Psoas muscle (tissue), 8 donors: ENCODE measurements around the gene DNASE1L3. TPM values are rescaled to one million over a fixed set of nuclear protein-coding genes. Genes with fewer than 3 reads are reported as not detected.

Source experiments
- ATAC-seq, 4 donors: fragments of 200-7000 bp; cut with Tn5 transposase; one replicate each; pipeline ENCODE4 v1.9.1; 2020; ENCODE audit warnings: moderate library complexity in 3 of 4, mild to moderate bottlenecking in 2 of 4
- DNase-seq, 2 donors: peaks; one replicate each; pipeline ENCODE4 v3.0.0-alpha.2; 2020
- H3K27ac ChIP-seq: fragments of 200-600 bp; one replicate; pipeline ENCODE4 v1.8.0; 2022
- H3K27me3 ChIP-seq, 3 donors: fragments of 200-600 bp in 1 of 3; one replicate each; pipeline versions ENCODE4 v1.6.1 to v1.8.0; 2013 to 2022; ENCODE audit warnings: low read length in 2 of 3, mild to moderate bottlenecking in 2 of 3, moderate library complexity in 1 of 3; ENCODE audit not compliant: insufficient read depth in 3 of 3
- H3K36me3 ChIP-seq, 2 donors: fragments of 200-600 bp in 1 of 2; one replicate each; pipeline versions ENCODE4 v1.6.1 to v1.8.0; 2013 to 2022; ENCODE audit warnings: low read depth in 1 of 2, mild to moderate bottlenecking in 1 of 2, moderate library complexity in 1 of 2; ENCODE audit not compliant: insufficient read depth in 1 of 2
- H3K4me1 ChIP-seq: fragments of 200-600 bp; one replicate; pipeline ENCODE4 v1.8.0; 2022
- H3K4me3 ChIP-seq: fragments of 200-600 bp; one replicate; pipeline ENCODE4 v1.8.0; 2022; ENCODE audit warnings: mild to moderate bottlenecking
- H3K9me3 ChIP-seq: fragments of 200-600 bp; one replicate; pipeline ENCODE4 v1.8.0; 2022
- CTCF ChIP-seq: fragments of 200-600 bp; IDR thresholded peaks from one replicate; pipeline ENCODE4 v1.8.0; 2022; ENCODE audit warnings: antibody characterized with exemption
- WGBS, 3 donors: extraction: QIAGEN DNeasy Blood & Tissue Kit; methylation state at CpG; one replicate each; pipeline versions ENCODE4 v1.1.6 to v1.1.7; 2013; 5-methylcytosine and 5-hydroxymethylcytosine counted together
- intact Hi-C, 2 donors: fragments of 100-400 bp; cut with DNase I; formaldehyde crosslinking; loops; one replicate each; pipeline versions ENCODE4 v1.11.0 to v1.14.2; 2022
- long read RNA-seq, 2 donors: library from polyadenylated mRNA; unstranded; transcript quantifications; one replicate each; pipeline ENCODE4 v2.0.0, GENCODE V29; 2021
- polyA plus RNA-seq, 3 donors: library from polyadenylated mRNA; stranded (reverse); fragments of 200-250 nt; gene quantifications; one replicate each; pipeline ENCODE4 v1.2.3, GENCODE V29; 2013
- total RNA-seq, 4 donors: library from RNA; stranded (reverse); fragmentation: NEBNext Ultra II Directional in 2 of 4; extraction: Animal tissue kit (Norgen Biotek cat#: 25700) in 2 of 4; gene quantifications; one replicate each; pipeline versions ENCODE4 v1.2.1 to v1.2.4, GENCODE V29; 2021 to 2023
- donor health status: healthy with polysubstance abuse.
- donor health status: DM: no; HTN: no; CAD: no; lungs with moderate emphysema.
- donor health status: Bipolar disorder and iron deficiency.
- donor health status: healthy.
- donor health status: DM: yes; HTN: yes; CAD: no.
- donor health status: DM: no; HTN: no; CAD: no.
- donor health status: DM: no; HTN: no; CAD: no.
- donor health status: DM: yes; HTN: yes; CAD: no.

DNASE1L3 gene
- 1 to 10 TPM in 2 of 4 donors, under 1 TPM in 2; 0.57 to 1.4 (median 1.1) TPM for total RNA-seq
- polyA plus RNA-seq = under 1 TPM; 0.18 to 0.73 (median 0.32) TPM
- long read RNA-seq, donor 1 = 0 reads
- long read RNA-seq, donor 2, partial matches to known transcripts = 0 of 1 reads
- long read RNA-seq, donor 2, other reads (novel, unspliced or antisense) = 0 of 1 reads

GRCh38 chr3:58210761-58211460 is at the start of gene DNASE1L3:
Gene DNASE1L3 (minus strand): TSS chr3:58210972. CDS start chr3:58210906, 66 bp downstream.
- intact Hi-C loops = no loop called here

GRCh38 chr3:58260261-58260731 is 49.5 kb upstream of the DNASE1L3 start:
- Histone ChIP-seq H3K27ac (no peak overlapping the region), H3K36me3 (peaks cover 0 to 30% of the 10 kb centered on the region in 2 donors)

More at GRCh38 chr3:58210761-58211460, at the start of gene DNASE1L3:
- ATAC-seq (no peak), DNase-seq (no peak)
- WGBS, 3 donors = 67 to 75% (median 71%) methylated on average over 14 of the region's 14 CpGs
- H3K36me3 ChIP-seq = no peaks in the 10 kb centered on the region
- no peak within 1 kb of the TSS for H3K27ac ChIP-seq
- H3K27me3 ChIP-seq = no peaks in the 10 kb centered on the region
- H3K9me3 ChIP-seq = no peaks in the 10 kb centered on the region
- H3K4me3 ChIP-seq = no peak within 1 kb of the TSS
- no peak for TF ChIP-seq CTCF
- no peaks in the 10 kb centered on the region for H3K4me1 ChIP-seq

GRCh38 chr3:58258392-58259055 is 47.8 kb upstream of the DNASE1L3 start:
- no peaks in the 10 kb centered on the region for H3K27me3 ChIP-seq
- no peak for TF ChIP-seq CTCF
- no peak for DNase-seq
- peaks cover 0 to 30% of the 10 kb centered on the region in 2 donors for H3K36me3 ChIP-seq
- no peak for ATAC-seq
- no peak overlapping the region for H3K27ac ChIP-seq
- 75 to 90% (median 85%) methylated on average over 10 of the region's 10 CpGs for WGBS, 3 donors
- intact Hi-C loops = no loop called here
- no peak overlapping the region for H3K4me3 ChIP-seq
- H3K4me1 ChIP-seq = no peaks in the 10 kb centered on the region
- H3K9me3 ChIP-seq = no peaks in the 10 kb centered on the region

More at GRCh38 chr3:58260261-58260731, 49.5 kb upstream of the DNASE1L3 start:
- intact Hi-C loops = no loop called here
- 68 to 83% (median 73%) methylated on average over 6 of the region's 6 CpGs for WGBS, 3 donors
- Histone ChIP-seq H3K9me3 (no peaks in the 10 kb centered on the region), H3K27me3 (no peaks in the 10 kb centered on the region), H3K4me1 (no peaks in the 10 kb centered on the region), H3K4me3 (no peak overlapping the region)
- DNase-seq (no peak), ATAC-seq (peak in 2 of 4 donors; percentile 58 to 92)
- TF ChIP-seq CTCF = no peak

- intact Hi-C loops = no loop called here
- DNase-seq (no peak), ATAC-seq (no peak)
- no peaks in the 10 kb centered on the region for H3K9me3 ChIP-seq
- no peak for TF ChIP-seq CTCF
- peaks cover 0 to 30% of the 10 kb centered on the region in 2 donors for H3K36me3 ChIP-seq
- H3K27me3 ChIP-seq = no peaks in the 10 kb centered on the region
- H3K4me3 ChIP-seq = no peak overlapping the region
- H3K27ac ChIP-seq = no peak overlapping the region
- H3K4me1 ChIP-seq = no peaks in the 10 kb centered on the region
- whole genome bisulfite sequencing, 3 donors = 91 to 94% (median 92%) methylated on average over 4 of the region's 4 CpGs
Measured at GRCh38 chr3:58256511-58256910, 45.7 kb upstream of the DNASE1L3 start.
